Measurements from ENCODE around the gene RLBP1.

DNA sequence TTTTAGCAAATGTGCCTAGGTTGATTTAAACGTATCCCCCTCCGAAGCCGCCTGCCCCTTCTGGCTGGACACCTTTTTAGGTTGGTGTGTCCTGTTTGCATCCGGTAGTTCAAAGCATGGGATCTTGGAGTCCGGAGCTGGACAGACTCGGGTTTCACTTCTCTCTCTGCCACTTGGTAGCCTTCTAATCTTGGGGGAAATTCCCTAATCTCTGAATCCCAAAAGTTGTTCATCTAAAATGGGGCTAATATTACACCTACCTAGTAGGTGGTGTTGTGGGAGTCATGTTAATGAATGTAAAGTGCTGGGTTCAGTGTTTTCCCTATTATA is 23.2 kb upstream of the RLBP1 start:
- TF ChIP-seq, protein P1, sequence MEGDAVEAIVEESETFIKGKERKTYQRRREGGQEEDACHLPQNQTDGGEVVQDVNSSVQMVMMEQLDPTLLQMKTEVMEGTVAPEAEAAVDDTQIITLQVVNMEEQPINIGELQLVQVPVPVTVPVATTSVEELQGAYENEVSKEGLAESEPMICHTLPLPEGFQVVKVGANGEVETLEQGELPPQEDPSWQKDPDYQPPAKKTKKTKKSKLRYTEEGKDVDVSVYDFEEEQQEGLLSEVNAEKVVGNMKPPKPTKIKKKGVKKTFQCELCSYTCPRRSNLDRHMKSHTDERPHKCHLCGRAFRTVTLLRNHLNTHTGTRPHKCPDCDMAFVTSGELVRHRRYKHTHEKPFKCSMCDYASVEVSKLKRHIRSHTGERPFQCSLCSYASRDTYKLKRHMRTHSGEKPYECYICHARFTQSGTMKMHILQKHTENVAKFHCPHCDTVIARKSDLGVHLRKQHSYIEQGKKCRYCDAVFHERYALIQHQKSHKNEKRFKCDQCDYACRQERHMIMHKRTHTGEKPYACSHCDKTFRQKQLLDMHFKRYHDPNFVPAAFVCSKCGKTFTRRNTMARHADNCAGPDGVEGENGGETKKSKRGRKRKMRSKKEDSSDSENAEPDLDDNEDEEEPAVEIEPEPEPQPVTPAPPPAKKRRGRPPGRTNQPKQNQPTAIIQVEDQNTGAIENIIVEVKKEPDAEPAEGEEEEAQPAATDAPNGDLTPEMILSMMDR (conservative IDR thresholded peaks at IDR 0.05; ENCODE audit: low read depth, low read length): no peak
- TF ChIP-seq EZH2phosphoT487 (IDR thresholded peaks at IDR 0.05; ENCODE audit: borderline replicate concordance, low read length): no peak
